ENCODE results near the gene SERPINA1. TPM values are rescaled to one million over a fixed set of nuclear protein-coding genes. Genes with fewer than 3 reads are reported as not detected.

The SERPINA1 gene
- total RNA-seq, 1 donor from 2014 or later = not detected

- TF ChIP-seq CTCF (IDR thresholded peaks at IDR 0.05; ENCODE audit: partially characterized antibody, unreplicated experiment) = no peak
- Mint-ChIP-seq H3K9me3 (ENCODE audit: unreplicated experiment) (peaks cover 4% of the 10 kb centered on the region), H3K27me3 (ENCODE audit: unreplicated experiment) (no peaks in the 10 kb centered on the region), H3K4me3 (ENCODE audit: unreplicated experiment) (no peak overlapping the region), H3K27ac (ENCODE audit: unreplicated experiment) (no peak overlapping the region), H3K36me3 (ENCODE audit: unreplicated experiment) (no peaks in the 10 kb centered on the region), H3K4me1 (ENCODE audit: low read depth, unreplicated experiment) (peaks cover 4% of the 10 kb centered on the region)
- DNase-seq = no peak
Observed at GRCh38 chr14:94397289-94398181, 9.1 kb upstream of the SERPINA1 start.

GRCh38 chr14:94396628-94397225, 8.3 kb upstream of the SERPINA1 start:
- H3K27me3 Mint-ChIP-seq (ENCODE audit: unreplicated experiment) = no peaks in the 10 kb centered on the region
- peaks cover 4% of the 10 kb centered on the region for H3K4me1 Mint-ChIP-seq (ENCODE audit: low read depth, unreplicated experiment)
- H3K9me3 Mint-ChIP-seq (ENCODE audit: unreplicated experiment) = peaks cover 4% of the 10 kb centered on the region
- no peak for DNase-seq
- H3K27ac Mint-ChIP-seq (ENCODE audit: unreplicated experiment) = no peak overlapping the region
- H3K36me3 Mint-ChIP-seq (ENCODE audit: unreplicated experiment) = no peaks in the 10 kb centered on the region
- no peak overlapping the region for H3K4me3 Mint-ChIP-seq (ENCODE audit: unreplicated experiment)
- TF ChIP-seq CTCF (IDR thresholded peaks at IDR 0.05; ENCODE audit: partially characterized antibody, unreplicated experiment) = no peak

GRCh38 chr14:94395888-94396574, 7.6 kb upstream of the SERPINA1 start:
- no peak for TF ChIP-seq CTCF (IDR thresholded peaks at IDR 0.05; ENCODE audit: partially characterized antibody, unreplicated experiment)
- peaks cover 4% of the 10 kb centered on the region for H3K9me3 Mint-ChIP-seq (ENCODE audit: unreplicated experiment)
- no peak overlapping the region for H3K27ac Mint-ChIP-seq (ENCODE audit: unreplicated experiment)
- no peak for DNase-seq
- H3K27me3 Mint-ChIP-seq (ENCODE audit: unreplicated experiment) = peaks cover 2% of the 10 kb centered on the region
- H3K4me1 Mint-ChIP-seq (ENCODE audit: low read depth, unreplicated experiment) = peaks cover 4% of the 10 kb centered on the region
- H3K4me3 Mint-ChIP-seq (ENCODE audit: unreplicated experiment) = no peak overlapping the region
- H3K36me3 Mint-ChIP-seq (ENCODE audit: unreplicated experiment) = no peaks in the 10 kb centered on the region

GRCh38 chr14:94395282-94395887, 7.0 kb upstream of the SERPINA1 start:
- Mint-ChIP-seq H3K9me3 (ENCODE audit: unreplicated experiment) (peaks cover 4% of the 10 kb centered on the region), H3K27me3 (ENCODE audit: unreplicated experiment) (peaks cover 2% of the 10 kb centered on the region), H3K36me3 (ENCODE audit: unreplicated experiment) (no peaks in the 10 kb centered on the region), H3K4me3 (ENCODE audit: unreplicated experiment) (no peak overlapping the region), H3K4me1 (ENCODE audit: low read depth, unreplicated experiment) (peaks cover 4% of the 10 kb centered on the region), H3K27ac (ENCODE audit: unreplicated experiment) (no peak overlapping the region)
- TF ChIP-seq CTCF (IDR thresholded peaks at IDR 0.05; ENCODE audit: partially characterized antibody, unreplicated experiment) = no peak
- DNase-seq = no peak
